GM18505 (cell line): ENCODE data around the gene RPS15.

Experiments used
- ATAC-seq: cut with Tn5 transposase; IDR thresholded peaks from one replicate; pipeline ENCODE4 v1.9.1; 2021; ENCODE audit not compliant: unreplicated experiment
- POLR2A ChIP-seq: IDR thresholded peaks from 4 replicates; pipeline ENCODE4 v1.6.1; 2011; ENCODE audit warnings: borderline replicate concordance; ENCODE audit not compliant: insufficient read depth, insufficient read length; ENCODE audit errors: extremely low read depth

RPS15 gene

DNA sequence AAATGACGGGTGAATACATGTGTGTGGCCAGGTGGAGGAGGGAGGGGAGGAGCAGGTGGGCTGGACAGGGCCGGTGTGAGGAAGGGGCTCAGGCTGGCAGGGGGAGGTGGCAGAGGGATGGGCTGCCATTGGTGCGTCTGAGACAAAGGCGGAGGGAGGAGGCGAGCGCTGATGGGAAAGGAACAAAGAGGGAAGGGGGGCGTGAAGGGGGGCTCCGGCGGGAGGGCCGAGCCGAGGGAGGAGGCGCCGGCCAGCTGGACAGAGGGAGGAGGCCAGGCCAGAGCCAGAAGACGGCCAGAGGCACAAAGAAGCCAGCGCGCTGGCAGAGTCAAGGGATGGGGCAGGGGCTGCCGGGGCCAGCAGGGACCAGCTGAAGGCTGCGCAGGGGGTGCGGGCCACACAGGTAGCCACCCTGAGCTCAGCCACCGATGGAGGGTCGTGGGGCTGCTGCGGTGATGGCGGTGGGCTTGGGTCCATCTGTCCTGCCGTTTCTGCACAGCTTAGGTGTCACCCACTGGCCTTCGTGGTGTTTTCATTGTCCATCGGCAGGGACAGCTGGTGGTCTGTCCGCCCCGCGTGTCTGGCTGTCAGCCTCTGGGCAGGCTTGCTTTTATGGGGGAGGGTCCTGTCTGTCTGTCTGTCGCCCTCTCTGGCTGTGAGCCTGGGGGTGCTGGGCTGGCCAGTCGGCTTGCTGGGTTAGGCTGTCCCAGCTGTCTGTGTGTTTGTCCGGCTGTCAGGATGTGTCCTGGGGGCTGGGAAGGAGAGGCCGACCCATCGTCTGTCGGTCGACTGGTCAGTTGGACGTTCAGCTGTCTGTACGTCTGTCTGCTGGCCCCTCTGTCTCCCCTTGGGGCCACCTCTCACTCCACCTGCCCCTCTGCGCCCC lies 14.0 kb downstream of the RPS15 start:
- no peak for ATAC-seq
- no peak for TF ChIP-seq POLR2A

DNA sequence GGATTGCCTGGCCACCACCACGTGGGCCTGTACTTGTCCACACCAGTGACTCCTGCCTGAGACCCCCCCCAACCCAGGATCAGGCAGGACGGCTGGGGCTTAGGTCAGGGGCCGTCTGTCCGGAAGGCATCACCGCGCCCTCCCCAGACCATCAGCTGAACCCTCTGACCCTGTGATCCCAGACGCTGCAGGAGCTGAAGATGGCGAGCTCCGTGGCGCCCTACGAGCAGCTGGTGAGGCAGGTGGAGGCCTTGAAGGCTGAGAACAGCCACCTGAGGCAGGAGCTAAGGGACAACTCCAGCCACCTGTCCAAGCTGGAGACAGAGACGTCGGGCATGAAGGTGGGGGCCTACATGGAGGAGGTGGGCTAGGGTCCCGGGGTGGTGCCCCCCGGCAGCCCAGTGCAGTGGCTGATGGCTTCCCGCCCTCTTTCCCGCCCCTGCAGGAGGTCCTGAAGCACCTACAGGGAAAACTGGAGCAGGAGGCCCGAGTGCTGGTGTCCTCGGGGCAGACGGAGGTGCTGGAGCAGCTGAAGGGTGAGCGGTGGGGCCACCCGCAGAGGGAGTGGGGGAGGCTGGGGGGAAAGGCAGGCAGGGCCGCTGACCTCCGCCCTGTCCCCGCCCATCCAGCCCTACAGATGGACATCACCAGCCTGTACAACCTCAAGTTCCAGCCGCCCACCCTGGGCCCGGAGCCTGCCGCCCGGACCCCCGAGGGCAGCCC lies 14.8 kb downstream of the RPS15 start:
- no peak for ATAC-seq
- TF ChIP-seq POLR2A, result no peak

DNA sequence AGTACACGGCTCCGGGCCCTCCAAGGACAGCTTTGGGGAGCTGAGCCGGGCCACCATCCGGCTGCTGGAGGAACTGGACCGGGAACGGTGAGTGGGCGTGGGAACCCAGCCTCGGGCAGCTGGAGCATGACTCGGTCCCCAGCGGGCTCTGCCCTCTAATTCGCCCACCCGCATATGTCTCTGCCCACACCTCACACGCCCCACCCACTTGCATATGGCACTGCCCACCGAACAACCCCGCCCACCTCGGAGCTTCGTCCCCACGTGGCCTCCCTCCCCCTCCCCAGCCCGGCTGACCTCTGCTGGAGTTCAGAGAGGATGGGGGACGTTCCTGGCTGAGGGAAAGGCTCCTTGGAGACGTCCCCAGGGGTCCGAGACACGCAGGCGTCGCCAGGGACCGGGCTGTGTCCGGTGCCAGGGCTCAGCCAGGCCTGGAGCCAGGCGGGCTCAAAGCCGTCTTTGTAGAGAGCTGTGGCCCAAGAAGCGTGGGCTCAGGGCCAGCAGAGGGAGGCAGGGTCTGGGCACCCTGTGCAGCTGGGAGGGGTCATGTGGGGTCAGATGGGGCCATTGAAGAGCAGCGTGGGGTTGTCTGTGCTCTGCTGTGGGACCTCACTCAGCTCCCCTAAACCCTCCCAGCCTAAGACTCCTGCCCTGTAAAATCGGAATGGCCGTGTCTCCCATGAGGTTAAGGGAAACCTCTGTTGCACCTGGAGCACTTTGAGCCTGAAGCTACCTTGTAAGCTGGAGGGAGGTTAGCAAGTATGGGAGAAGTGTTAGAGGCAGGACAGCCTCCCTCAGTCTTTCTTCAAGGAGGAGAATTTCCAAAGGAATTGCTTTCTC lies 15.5 kb downstream of the RPS15 start:
- no peak for ATAC-seq
- no peak for TF ChIP-seq POLR2A

DNA sequence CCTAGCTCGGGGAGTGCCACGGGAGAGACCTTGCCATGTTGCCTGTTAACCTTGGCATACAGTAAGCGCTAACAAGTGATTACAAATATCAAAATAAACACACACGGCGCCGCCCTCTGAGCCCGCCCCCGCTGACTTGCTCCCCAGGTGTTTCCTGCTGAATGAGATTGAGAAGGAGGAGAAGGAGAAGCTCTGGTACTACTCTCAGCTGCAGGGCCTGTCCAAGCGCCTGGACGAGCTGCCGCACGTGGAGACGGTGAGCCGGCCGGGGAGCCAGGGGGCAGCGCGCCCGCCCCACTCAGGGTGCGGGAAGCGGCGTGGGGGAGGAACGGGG lies 16.8 kb downstream of the RPS15 start:
- no peak for ATAC-seq
- TF ChIP-seq POLR2A, result no peak

DNA sequence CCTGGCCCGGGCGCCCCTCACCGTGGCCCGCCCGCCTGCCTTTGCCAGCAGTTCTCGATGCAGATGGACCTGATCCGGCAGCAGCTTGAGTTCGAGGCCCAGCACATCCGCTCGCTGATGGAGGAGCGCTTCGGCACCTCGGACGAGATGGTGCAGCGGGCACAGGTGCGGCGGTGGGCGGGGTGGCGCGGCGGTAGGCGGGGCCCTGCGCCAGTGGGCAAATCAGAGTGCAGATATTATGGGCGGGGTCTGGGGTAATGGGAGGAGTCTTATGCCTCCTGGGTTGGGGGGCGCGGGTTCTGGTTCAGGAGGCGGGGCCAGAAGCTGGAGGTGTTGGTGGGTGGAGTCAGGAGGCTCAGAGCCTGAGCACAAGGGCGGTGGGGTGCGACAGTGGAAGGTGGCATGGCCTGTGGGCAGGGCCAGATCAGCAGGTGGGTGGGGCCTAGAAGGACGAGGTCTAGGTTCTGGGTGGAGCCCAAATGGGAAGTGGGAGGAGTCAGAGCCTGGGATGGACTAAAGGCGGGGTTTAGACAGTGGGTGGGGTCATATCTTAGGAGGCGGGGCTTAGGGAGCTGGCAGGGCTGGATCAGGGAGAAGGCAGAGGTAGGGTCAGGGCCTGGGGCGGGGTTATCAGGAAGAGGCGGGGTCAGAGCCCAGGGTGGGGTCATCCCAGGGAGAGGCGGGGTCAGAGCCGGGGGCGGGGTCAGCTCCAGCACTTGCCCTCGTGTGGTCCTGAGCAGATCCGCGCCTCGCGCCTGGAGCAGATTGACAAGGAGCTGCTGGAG lies 17.3 kb downstream of the RPS15 start:
- no peak for ATAC-seq
- TF ChIP-seq POLR2A, result no peak

DNA sequence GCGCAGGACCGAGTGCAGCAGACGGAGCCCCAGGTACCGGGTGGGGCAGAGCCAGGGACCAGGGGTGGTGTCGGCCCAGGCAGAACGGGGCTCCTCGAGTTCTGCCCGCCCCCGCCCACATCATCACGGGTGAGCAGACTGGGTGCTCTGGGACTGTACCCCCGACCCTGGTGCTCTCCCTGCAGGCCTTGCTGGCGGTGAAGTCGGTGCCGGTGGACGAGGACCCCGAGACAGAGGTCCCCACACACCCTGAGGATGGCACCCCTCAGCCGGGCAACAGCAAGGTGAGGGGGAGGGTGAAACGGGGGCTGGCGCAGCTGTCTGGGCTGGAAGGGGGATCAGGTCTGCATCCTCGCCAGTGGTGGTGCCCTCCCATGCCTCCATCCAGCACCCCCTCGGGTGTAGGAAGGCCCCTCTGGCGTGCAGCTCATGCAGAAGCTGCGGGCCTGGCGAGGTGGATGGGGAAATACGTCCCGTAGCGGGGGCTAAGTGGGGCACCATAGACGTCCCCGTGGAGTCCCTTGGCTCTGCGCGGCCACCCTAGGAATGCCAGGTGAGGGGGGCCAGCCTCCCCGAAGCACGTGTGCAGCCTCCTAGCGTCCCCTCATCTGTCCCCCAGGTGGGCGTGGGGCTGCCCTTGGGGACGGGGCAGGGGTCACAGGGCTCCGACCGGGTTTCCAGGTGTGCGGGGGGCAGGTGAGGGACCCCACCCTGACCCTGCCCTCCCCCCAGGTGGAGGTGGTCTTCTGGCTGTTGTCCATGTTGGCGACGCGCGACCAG lies 18.1 kb downstream of the RPS15 start:
- TF ChIP-seq POLR2A, result no peak
- ATAC-seq, result no peak

DNA sequence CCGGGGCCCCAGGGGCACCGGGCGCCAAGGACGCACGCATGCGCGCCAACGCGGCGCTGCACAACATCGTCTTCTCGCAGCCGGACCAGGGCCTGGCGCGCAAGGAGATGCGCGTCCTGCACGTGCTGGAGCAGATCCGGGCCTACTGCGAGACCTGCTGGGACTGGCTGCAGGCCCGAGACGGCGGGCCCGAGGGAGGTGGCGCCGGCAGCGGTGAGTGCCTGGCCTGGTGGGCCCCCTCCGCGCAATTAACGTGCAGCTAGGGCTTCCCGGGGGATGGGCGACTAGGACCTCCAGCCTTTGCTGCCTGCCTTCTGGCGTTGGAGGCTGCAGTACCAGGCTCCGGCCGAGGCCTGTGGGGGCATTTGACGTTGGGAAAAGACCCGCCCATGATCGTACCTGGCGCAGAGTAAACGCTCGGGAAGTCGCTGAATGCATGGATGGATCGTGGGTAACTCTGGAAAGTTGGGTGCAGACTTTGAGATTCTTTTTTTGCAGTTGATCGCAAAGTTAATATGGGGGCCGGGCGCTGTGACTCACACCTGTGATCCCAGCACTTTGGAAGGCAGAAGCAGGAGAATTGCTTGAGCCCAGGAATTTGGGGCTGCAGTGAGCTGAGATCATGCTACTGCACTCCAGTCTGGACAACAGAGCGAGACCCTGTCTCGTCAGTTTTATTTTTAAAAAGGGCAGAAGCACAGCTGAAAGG lies 19.0 kb downstream of the RPS15 start:
- TF ChIP-seq POLR2A, result no peak
- no peak for ATAC-seq

DNA sequence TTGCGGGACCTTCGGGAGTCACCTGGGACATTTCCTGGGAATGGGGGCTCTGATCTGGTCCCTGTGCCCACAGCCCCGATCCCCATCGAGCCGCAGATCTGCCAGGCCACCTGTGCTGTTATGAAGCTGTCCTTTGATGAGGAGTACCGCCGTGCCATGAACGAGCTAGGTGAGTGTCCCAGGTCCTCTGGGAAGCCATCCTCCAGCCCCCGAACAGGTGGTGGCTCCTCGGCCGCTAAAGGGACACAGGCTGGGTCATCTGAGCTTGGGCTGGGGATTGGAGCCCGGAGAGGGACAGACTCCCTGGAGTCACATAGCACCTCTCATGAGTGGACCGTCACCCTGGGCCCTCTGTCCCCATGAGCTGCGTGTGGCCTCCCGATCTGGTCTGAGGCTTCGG lies 19.7 kb downstream of the RPS15 start:
- no peak for TF ChIP-seq POLR2A
- ATAC-seq, result no peak

DNA sequence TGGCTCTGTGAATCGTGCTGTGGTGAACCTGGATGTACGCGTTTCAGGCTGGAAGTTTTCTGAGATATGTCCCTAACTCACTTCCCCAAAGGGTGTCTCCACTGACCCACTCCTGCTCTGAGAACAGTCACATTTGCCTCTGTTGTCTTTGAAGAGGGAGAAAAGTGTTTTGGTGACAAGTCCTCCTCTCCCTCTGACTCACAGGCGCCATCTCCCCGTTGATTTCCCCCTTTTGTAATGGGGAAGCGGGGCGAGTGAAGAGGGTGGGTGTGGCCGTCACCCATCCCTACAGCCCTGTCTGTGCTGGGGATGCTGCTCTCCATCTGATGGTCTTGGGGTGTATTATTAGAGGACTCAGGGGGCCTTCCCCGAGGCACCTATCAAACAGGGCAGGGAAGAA lies 21.3 kb downstream of the RPS15 start:
- no peak for TF ChIP-seq POLR2A
- ATAC-seq, result no peak

DNA sequence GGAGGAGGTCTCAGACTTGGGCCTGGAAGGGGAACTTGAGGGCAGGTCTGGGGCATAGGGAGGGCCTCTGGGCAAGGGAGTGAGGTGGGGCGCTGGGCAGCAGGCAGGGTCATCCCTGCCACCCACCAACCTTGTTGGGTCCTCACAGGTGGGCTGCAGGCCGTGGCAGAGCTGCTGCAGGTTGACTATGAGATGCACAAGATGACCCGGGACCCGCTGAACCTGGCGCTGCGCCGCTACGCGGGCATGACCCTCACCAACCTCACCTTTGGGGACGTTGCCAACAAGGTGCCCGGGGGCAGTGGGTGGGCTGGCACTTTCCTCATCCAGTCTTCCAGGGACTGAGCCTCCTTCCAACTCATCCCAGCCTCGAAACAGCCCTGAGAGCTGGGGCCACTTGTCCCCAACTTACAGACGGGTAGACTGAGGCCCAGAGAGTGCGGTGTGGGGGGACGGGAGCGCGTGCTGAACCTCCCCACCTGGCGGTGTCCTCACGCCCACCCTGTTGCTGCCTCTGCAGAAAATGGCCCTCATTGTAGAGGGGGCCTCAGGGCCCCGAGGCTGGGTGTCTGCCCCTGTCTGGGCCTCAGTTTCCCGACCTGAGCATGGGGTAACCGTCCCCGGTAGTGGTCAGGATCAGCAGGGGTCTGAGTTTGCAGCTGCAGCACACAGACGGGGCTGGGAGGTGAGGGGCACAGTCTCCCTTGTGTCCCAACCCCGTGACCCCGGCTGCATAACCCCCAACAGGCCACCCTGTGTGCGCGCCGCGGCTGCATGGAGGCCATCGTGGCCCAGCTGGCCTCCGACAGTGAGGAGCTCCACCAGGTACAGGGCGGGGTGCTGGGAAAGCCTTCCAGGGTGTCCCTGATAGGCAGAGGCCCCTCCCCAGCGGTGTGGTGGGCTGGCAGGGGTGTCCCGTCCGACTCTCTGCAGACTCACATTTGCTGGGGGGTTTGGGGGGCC lies 22.1 kb downstream of the RPS15 start:
- no peak for ATAC-seq
- TF ChIP-seq POLR2A, result no peak

DNA sequence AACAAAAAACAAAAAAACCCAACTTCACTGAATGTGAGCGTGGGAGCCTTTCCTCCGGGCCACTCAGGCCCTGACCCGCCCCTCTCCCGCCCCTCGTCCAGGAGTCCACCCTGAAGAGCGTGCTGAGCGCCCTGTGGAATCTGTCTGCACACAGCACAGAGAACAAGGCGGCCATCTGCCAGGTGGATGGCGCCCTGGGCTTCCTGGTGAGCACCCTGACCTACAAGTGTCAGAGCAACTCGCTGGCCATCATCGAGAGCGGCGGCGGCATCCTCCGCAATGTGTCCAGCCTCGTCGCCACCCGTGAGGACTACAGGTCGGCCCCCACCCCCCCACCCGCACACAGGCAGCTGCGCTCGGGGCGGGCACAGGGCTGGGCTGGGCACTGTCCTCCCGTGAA lies 23.7 kb downstream of the RPS15 start:
- no peak for ATAC-seq
- TF ChIP-seq POLR2A, result no peak
